Stimulated activated memory B cell treated with anti-CD40 and anti-IgM and Interleukin-4, amounts not matched to agents 10 μg/mL and 1 μg/mL and 100 μg/mL, for 72 hours (primary cell): ENCODE data around the gene FBXW5.
A peak's percentile ranks its signal among the peaks of the same experiment; 100 is the strongest.

Experiments used
- ATAC-seq: fragments of 150-1000 bp; cut with Tn5 transposase; 2 replicates; pipeline ENCODE4 v1.10.0; 2021
- H3K27ac Mint-ChIP-seq: one replicate; pipeline ENCODE4 v1.8.0; 2022; ENCODE audit warnings: mild to moderate bottlenecking, mixed read lengths
- H3K27me3 Mint-ChIP-seq: one replicate; pipeline ENCODE4 v1.8.0; 2022; ENCODE audit warnings: mixed read lengths
- H3K36me3 Mint-ChIP-seq: one replicate; pipeline ENCODE4 v1.8.0; 2022; ENCODE audit warnings: mixed read lengths
- H3K4me1 Mint-ChIP-seq: one replicate; pipeline ENCODE4 v1.8.0; 2022; ENCODE audit warnings: mixed read lengths
- H3K4me3 Mint-ChIP-seq: one replicate; pipeline ENCODE4 v1.8.0; 2022; ENCODE audit warnings: mild to moderate bottlenecking, moderate library complexity, mixed read lengths
- H3K9me3 Mint-ChIP-seq: one replicate; pipeline ENCODE4 v1.8.0; 2022; ENCODE audit warnings: mixed read lengths

The FBXW5 gene

GRCh38 chr9:136949817-136950655 lies 5.5 kb upstream of the FBXW5 start:
- H3K9me3 Mint-ChIP-seq = no peaks in the 10 kb centered on the region
- peak overlapping the region; percentile 90 for H3K27ac Mint-ChIP-seq
- ATAC-seq = peak; percentile 92
- peak overlapping the region; percentile 85 for H3K4me3 Mint-ChIP-seq
- H3K4me1 Mint-ChIP-seq = peaks cover 21% of the 10 kb centered on the region
- H3K36me3 Mint-ChIP-seq = no peaks in the 10 kb centered on the region
- H3K27me3 Mint-ChIP-seq = peaks cover 9% of the 10 kb centered on the region

- H3K4me3 Mint-ChIP-seq = peak overlapping the region; percentile 85
- H3K4me1 Mint-ChIP-seq = peaks cover 27% of the 10 kb centered on the region
- no peak for ATAC-seq
- H3K27me3 Mint-ChIP-seq = peaks cover 2% of the 10 kb centered on the region
- peak overlapping the region; percentile 90 for H3K27ac Mint-ChIP-seq
- no peaks in the 10 kb centered on the region for H3K36me3 Mint-ChIP-seq
- H3K9me3 Mint-ChIP-seq = no peaks in the 10 kb centered on the region
Observed at GRCh38 chr9:136949239-136949816, 4.8 kb upstream of the FBXW5 start.

- Mint-ChIP-seq H3K27me3 (no peaks in the 10 kb centered on the region), H3K36me3 (no peaks in the 10 kb centered on the region), H3K4me1 (peaks cover 27% of the 10 kb centered on the region), H3K9me3 (no peaks in the 10 kb centered on the region), H3K4me3 (no peak overlapping the region), H3K27ac (peak overlapping the region; percentile 90)
- no peak for ATAC-seq
Observed at GRCh38 chr9:136947955-136948510, 3.5 kb upstream of the FBXW5 start.

GRCh38 chr9:136947028-136947891 lies 2.7 kb upstream of the FBXW5 start:
- peaks cover 2% of the 10 kb centered on the region for H3K36me3 Mint-ChIP-seq
- H3K27me3 Mint-ChIP-seq = no peaks in the 10 kb centered on the region
- ATAC-seq = no peak
- H3K4me3 Mint-ChIP-seq = no peak overlapping the region
- H3K27ac Mint-ChIP-seq = peak overlapping the region; percentile 44
- H3K9me3 Mint-ChIP-seq = no peaks in the 10 kb centered on the region
- H3K4me1 Mint-ChIP-seq = peaks cover 27% of the 10 kb centered on the region

- Mint-ChIP-seq H3K4me3 (no peak overlapping the region), H3K27me3 (no peaks in the 10 kb centered on the region), H3K27ac (no peak overlapping the region), H3K9me3 (no peaks in the 10 kb centered on the region), H3K36me3 (peaks cover 10% of the 10 kb centered on the region), H3K4me1 (peaks cover 27% of the 10 kb centered on the region)
- no peak for ATAC-seq
Observed at GRCh38 chr9:136946228-136947027, 1.9 kb upstream of the FBXW5 start.

GRCh38 chr9:136945333-136946227 lies 1.0 kb upstream of the FBXW5 start:
- Mint-ChIP-seq H3K27me3 (no peaks in the 10 kb centered on the region), H3K27ac (peak overlapping the region; percentile 88), H3K9me3 (no peaks in the 10 kb centered on the region), H3K4me3 (no peak overlapping the region), H3K4me1 (peaks cover 26% of the 10 kb centered on the region), H3K36me3 (peaks cover 18% of the 10 kb centered on the region)
- ATAC-seq = no peak

GRCh38 chr9:136944212-136944518 lies 373 bp downstream of the FBXW5 start:
- Mint-ChIP-seq H3K4me3 (peak overlapping the region; percentile 80), H3K27ac (peak overlapping the region; percentile 88), H3K4me1 (peaks cover 19% of the 10 kb centered on the region), H3K9me3 (no peaks in the 10 kb centered on the region), H3K27me3 (no peaks in the 10 kb centered on the region), H3K36me3 (peaks cover 33% of the 10 kb centered on the region)
- peak; percentile 71 for ATAC-seq

GRCh38 chr9:136943291-136944211 lies 987 bp downstream of the FBXW5 start:
- Mint-ChIP-seq H3K4me3 (peak overlapping the region; percentile 80), H3K27ac (peak overlapping the region; percentile 88), H3K27me3 (no peaks in the 10 kb centered on the region), H3K4me1 (peaks cover 20% of the 10 kb centered on the region), H3K36me3 (peaks cover 39% of the 10 kb centered on the region), H3K9me3 (no peaks in the 10 kb centered on the region)
- peak; percentile 9 for ATAC-seq

- Mint-ChIP-seq H3K27me3 (no peaks in the 10 kb centered on the region), H3K4me3 (peak overlapping the region; percentile 80), H3K9me3 (no peaks in the 10 kb centered on the region), H3K36me3 (peaks cover 42% of the 10 kb centered on the region), H3K27ac (peak overlapping the region; percentile 88), H3K4me1 (peaks cover 20% of the 10 kb centered on the region)
- ATAC-seq = no peak
Observed at GRCh38 chr9:136942881-136943230, 1.7 kb downstream of the FBXW5 start.

GRCh38 chr9:136942112-136942880 lies 2.2 kb downstream of the FBXW5 start:
- H3K4me1 Mint-ChIP-seq = peaks cover 19% of the 10 kb centered on the region
- peaks cover 48% of the 10 kb centered on the region for H3K36me3 Mint-ChIP-seq
- H3K27ac Mint-ChIP-seq = no peak overlapping the region
- H3K27me3 Mint-ChIP-seq = no peaks in the 10 kb centered on the region
- peak overlapping the region; percentile 80 for H3K4me3 Mint-ChIP-seq
- no peak for ATAC-seq
- no peaks in the 10 kb centered on the region for H3K9me3 Mint-ChIP-seq

GRCh38 chr9:136941231-136942111 lies 3.1 kb downstream of the FBXW5 start:
- Mint-ChIP-seq H3K9me3 (no peaks in the 10 kb centered on the region), H3K36me3 (peaks cover 52% of the 10 kb centered on the region), H3K27me3 (no peaks in the 10 kb centered on the region), H3K4me1 (peaks cover 15% of the 10 kb centered on the region), H3K27ac (no peak overlapping the region), H3K4me3 (no peak overlapping the region)
- no peak for ATAC-seq
